HEK293 (cell line): ENCODE results near the gene PPP1R1B.

Experiments used
- CTCF ChIA-PET: fragments of 350-600 bp; formaldehyde crosslinking; extraction: SDS; loops from one replicate; lab custom pipeline; 2021; ENCODE audit warnings: antibody characterized with exemption; lab: Yijun Ruan, JAX
- POLR2A ChIA-PET: fragments of 300-600 bp; formaldehyde crosslinking; extraction: SDS; loops from one replicate; lab custom pipeline; 2020; ENCODE audit warnings: antibody characterized with exemption, inconsistent platforms; lab: Yijun Ruan, JAX
- H3K27ac ChIP-seq: fragments of 200-500 bp; sonication (Bioruptor generic); 2 replicates; pipeline ENCODE4 v1.5.1; 2014; ENCODE audit warnings: low read depth, low read length, control low read depth, inconsistent platforms; ENCODE audit errors: extremely low read depth
- H3K36me3 ChIP-seq, 2 experiments: fragments of 200-500 bp in 1 of 2; sonication (Bioruptor generic) in 1 of 2; 1 replicate in 1 of 2; 2 replicates in 1 of 2; pipeline ENCODE4 v1.5.1; 2014 to 2017; ENCODE audit warnings: inconsistent platforms in 2 of 2, low read length in 2 of 2; ENCODE audit not compliant: control insufficient read depth in 2 of 2, insufficient read depth in 1 of 2
- H3K4me1 ChIP-seq: fragments of 200-500 bp; sonication (Bioruptor generic); 2 replicates; pipeline ENCODE4 v1.5.1; 2014; ENCODE audit warnings: mild to moderate bottlenecking, low read length, inconsistent platforms; ENCODE audit not compliant: control insufficient read depth, insufficient read depth
- H3K4me3 ChIP-seq: 2 replicates; pipeline ENCODE4 v1.5.1; 2011; ENCODE audit warnings: low read depth, mild to moderate bottlenecking, control low read depth, low read length, moderate library complexity
- H3K9me3 ChIP-seq: fragments of 200-500 bp; sonication (Bioruptor generic); 2 replicates; pipeline ENCODE4 v1.5.1; 2014; ENCODE audit warnings: low read depth, low read length, inconsistent platforms; ENCODE audit not compliant: control insufficient read depth, insufficient read depth
- BCL11A ChIP-seq: fragments of 450-650 bp; formaldehyde crosslinking; IDR thresholded peaks from 2 replicates; pipeline ENCODE4 v1.5.1; 2016; ENCODE audit warnings: low read depth, missing biosample characterization, missing genetic modification characterization
- BCL6B ChIP-seq: fragments of 450-650 bp; formaldehyde crosslinking; IDR thresholded peaks from 2 replicates; pipeline ENCODE4 v1.5.1; 2017; ENCODE audit warnings: missing biosample characterization, missing genetic modification characterization
- EGR2 ChIP-seq: fragments of 450-650 bp; formaldehyde crosslinking; IDR thresholded peaks from 2 replicates; pipeline ENCODE4 v1.5.1; 2016; ENCODE audit warnings: low read depth, missing biosample characterization, missing genetic modification characterization
- KLF1 ChIP-seq: fragments of 450-650 bp; formaldehyde crosslinking; IDR thresholded peaks from 2 replicates; pipeline ENCODE4 v1.5.1; 2016; ENCODE audit warnings: missing biosample characterization, missing genetic modification characterization
- ZBTB6 ChIP-seq: fragments of 450-650 bp; formaldehyde crosslinking; IDR thresholded peaks from 2 replicates; pipeline ENCODE4 v1.5.1; 2017; ENCODE audit warnings: missing biosample characterization, missing genetic modification characterization
- ZEB2 ChIP-seq: fragments of 450-650 bp; formaldehyde crosslinking; IDR thresholded peaks from 2 replicates; pipeline ENCODE4 v1.5.1; 2016; ENCODE audit warnings: missing biosample characterization, missing genetic modification characterization
- ZFHX2 ChIP-seq: fragments of 450-650 bp; formaldehyde crosslinking; conservative IDR thresholded peaks from 2 replicates; pipeline ENCODE4 v1.5.1; 2016; ENCODE audit warnings: missing biosample characterization, missing genetic modification characterization
- ZIC2 ChIP-seq: fragments of 450-650 bp; formaldehyde crosslinking; IDR thresholded peaks from 2 replicates; pipeline ENCODE4 v1.5.1; 2016; ENCODE audit warnings: missing biosample characterization, missing genetic modification characterization
- ZNF121 ChIP-seq: fragments of 450-650 bp; formaldehyde crosslinking; IDR thresholded peaks from 2 replicates; pipeline ENCODE4 v1.5.1; 2016; ENCODE audit warnings: missing biosample characterization, missing genetic modification characterization
- ZNF391 ChIP-seq: fragments of 450-650 bp; formaldehyde crosslinking; IDR thresholded peaks from 2 replicates; pipeline ENCODE4 v1.5.1; 2016; ENCODE audit warnings: low read depth, missing biosample characterization, missing genetic modification characterization, borderline replicate concordance
- ZNF398 ChIP-seq: fragments of 450-650 bp; formaldehyde crosslinking; IDR thresholded peaks from 2 replicates; pipeline ENCODE4 v1.5.1; 2017; ENCODE audit warnings: missing biosample characterization, missing genetic modification characterization
- ZNF549 ChIP-seq: fragments of 450-650 bp; IDR thresholded peaks from 2 replicates; pipeline ENCODE4 v1.5.1; 2018; ENCODE audit warnings: missing biosample characterization, missing genetic modification characterization, mild to moderate bottlenecking, inconsistent platforms, moderate library complexity
- ZNF600 ChIP-seq: fragments of 450-650 bp; formaldehyde crosslinking; IDR thresholded peaks from 2 replicates; pipeline ENCODE4 v1.5.1; 2016; ENCODE audit warnings: missing biosample characterization, missing genetic modification characterization
- ZNF623 ChIP-seq: fragments of 450-650 bp; formaldehyde crosslinking; IDR thresholded peaks from 2 replicates; pipeline ENCODE4 v1.5.1; 2016; ENCODE audit warnings: missing biosample characterization, missing genetic modification characterization
- ZNF707 ChIP-seq: fragments of 450-650 bp; formaldehyde crosslinking; IDR thresholded peaks from 2 replicates; pipeline ENCODE4 v1.5.1; 2016; ENCODE audit warnings: missing biosample characterization, missing genetic modification characterization

The PPP1R1B gene

GRCh38 chr17:39642291-39643074, 15.7 kb downstream of the PPP1R1B start:
- POLR2A ChIA-PET = interaction anchor here (0.6 to 2.0 kb wide), 3 partner anchors 11 to 271 kb away, joined by 3 to 6 read pairs (median 4); no protein-coding TSS in a partner anchor
- H3K9me3 ChIP-seq = no peaks in the 10 kb centered on the region
- CTCF ChIA-PET = interaction anchor here (0.7 to 14.6 kb wide), 8 partner anchors 7 to 372 kb away, joined by 3 to 311 read pairs (median 3); no protein-coding TSS in a partner anchor
- TF ChIP-seq ZBTB6 (tag by site-specific recombination) (no peak), ZNF623 (peak; percentile 99)
- no peak overlapping the region for H3K27ac ChIP-seq
- H3K4me3 ChIP-seq = no peak overlapping the region
- H3K36me3 ChIP-seq = no peaks in the 10 kb centered on the region
- peaks cover 25% of the 10 kb centered on the region for H3K4me1 ChIP-seq

- TF ChIP-seq ZNF600 (tag by site-specific recombination) = 0 out of 2 replicates have a peak, but pooled peaks have one; percentile 25
- no peak for TF ChIP-seq ZFHX2 (tag by site-specific recombination)
- TF ChIP-seq ZIC2 (tag by site-specific recombination) = peak; percentile 91
- no peak overlapping the region for H3K27ac ChIP-seq
- no peaks in the 10 kb centered on the region for H3K36me3 ChIP-seq
- peaks cover 19% of the 10 kb centered on the region for H3K4me1 ChIP-seq
- ChIA-PET CTCF (interaction anchor here (0.6 to 9.2 kb wide), 8 partner anchors 8 to 371 kb away, joined by 3 to 126 read pairs (median 3); no protein-coding TSS in a partner anchor), POLR2A (interaction anchor here (1.0 to 2.0 kb wide), 2 partner anchors 11 to 24 kb away, joined by 3 to 6 read pairs; no protein-coding TSS in a partner anchor)
- H3K4me3 ChIP-seq = no peak overlapping the region
- no peaks in the 10 kb centered on the region for H3K9me3 ChIP-seq
These were observed 16.5 kb downstream of the PPP1R1B start for GRCh38 chr17:39643271-39643670.

- POLR2A ChIA-PET = no interaction called here
- H3K4me1 ChIP-seq = peaks cover 12% of the 10 kb centered on the region
- no peak overlapping the region for H3K4me3 ChIP-seq
- H3K36me3 ChIP-seq = no peaks in the 10 kb centered on the region
- CTCF ChIA-PET = interaction anchor here (0.5 to 11.9 kb wide), 4 partner anchors 14 to 275 kb away, joined by 3 to 220 read pairs (median 62); partner anchors contain the start of genes PNMT, PPP1R1B and TCAP
- TF ChIP-seq ZNF549 (tag by site-specific recombination) (no peak), KLF1 (tag by site-specific recombination) (peak; percentile 99), BCL11A (no peak), ZFHX2 (tag by site-specific recombination) (peak; percentile 86), ZNF707 (tag by site-specific recombination) (no peak), ZEB2 (tag by site-specific recombination) (no peak), BCL6B (tag by site-specific recombination) (no peak), EGR2 (tag by site-specific recombination) (peak; percentile 93), ZNF398 (tag by site-specific recombination) (no peak), ZNF623 (no peak), ZNF121 (tag by site-specific recombination) (no peak), ZNF391 (tag by site-specific recombination) (no peak)
- H3K9me3 ChIP-seq = no peaks in the 10 kb centered on the region
- no peak overlapping the region for H3K27ac ChIP-seq
These were observed 20.5 kb downstream of the PPP1R1B start for GRCh38 chr17:39647256-39647655.
